Measurements from ENCODE around the gene HSD3B7.

GRCh38 chr16:31000671-31001382 lies 15.8 kb downstream of the HSD3B7 start:
- TF ChIP-seq CTCF (IDR thresholded peaks at IDR 0.05) (no peak), POLR2A (IDR thresholded peaks at IDR 0.05) (no peak), EP300 (IDR thresholded peaks at IDR 0.05) (no peak)
